Body of pancreas (tissue), 4 donors: ENCODE measurements around the gene CDC42EP4. TPM values are rescaled to one million over a fixed set of nuclear protein-coding genes. Genes with fewer than 3 reads are reported as not detected.

Source experiments
- ATAC-seq: fragments of 150-250 bp; one replicate; pipeline ENCODE4 v1.9.1; 2016
- DNase-seq, 4 donors: peaks; one replicate each; pipeline ENCODE4 v3.0.0-alpha.2; 2019
- H3K27ac ChIP-seq, 4 donors: fragments of 200-600 bp; sonication (generic); 1 replicate in 3 of 4; 2 replicates in 1 of 4; pipeline versions ENCODE4 v1.5.1 to v1.6.1; 2016 to 2019; ENCODE audit warnings: mild to moderate bottlenecking in 1 of 4, mixed read lengths in 1 of 4, moderate library complexity in 1 of 4
- H3K27me3 ChIP-seq, 2 donors: fragments of 200-600 bp; sonication (generic); one replicate each; pipeline ENCODE4 v1.6.0; 2016; ENCODE audit warnings: mild to moderate bottlenecking in 1 of 2
- H3K36me3 ChIP-seq, 2 donors: fragments of 200-600 bp; sonication (generic); replicated peaks in 1 of 2; 2 replicates each; pipeline ENCODE4 v1.5.1; 2016; ENCODE audit warnings: low read depth in 2 of 2; ENCODE audit not compliant: insufficient read depth in 1 of 2
- H3K4me1 ChIP-seq: fragments of 200-600 bp; sonication (generic); one replicate; pipeline ENCODE4 v1.6.0; 2016
- H3K4me3 ChIP-seq, 2 donors: fragments of 200-600 bp; sonication (generic); 1 replicate in 1 of 2; 2 replicates in 1 of 2; pipeline ENCODE4 v1.5.1; 2016 to 2019
- H3K9me3 ChIP-seq, 3 donors: fragments of 200-600 bp; sonication (generic); 1 replicate in 2 of 3; 2 replicates in 1 of 3; pipeline ENCODE4 v1.5.1; 2016
- POLR2A ChIP-seq, 3 donors: fragments of 450-650 bp; IDR thresholded peaks; one replicate each; pipeline ENCODE4 v1.6.1; 2016; ENCODE audit warnings: antibody characterized with exemption in 3 of 3, mild to moderate bottlenecking in 2 of 3
- WGBS, 2 donors: methylation state at CpG; one replicate each; pipeline ENCODE4 v1.1.5; 2017; 5-methylcytosine and 5-hydroxymethylcytosine counted together
- intact Hi-C: fragments of 100-400 bp; cut with DNase I; formaldehyde crosslinking; loops from one replicate; pipeline ENCODE4 v1.15.1; 2023
- total RNA-seq, 2 donors: library from RNA; depleted of rRNA; stranded (reverse); fragments of >200 nt; gene quantifications; one replicate each; pipeline ENCODE4 v1.1.0, GENCODE V29; 2016
- TF ChIP-seq, protein P1 (sequence below), 7 experiments: fragments of 450-650 bp in 4 of 7; fragments of 200-600 bp in 3 of 7; sonication (generic) in 3 of 7; IDR thresholded peaks; one replicate each; pipeline ENCODE4 v1.5.1; 2016 to 2019; ENCODE audit warnings: antibody characterized with exemption in 7 of 7

CDC42EP4 gene
- total RNA-seq, 2 donors from 2014 or later = 47.0 to 60.6 TPM

DNA sequence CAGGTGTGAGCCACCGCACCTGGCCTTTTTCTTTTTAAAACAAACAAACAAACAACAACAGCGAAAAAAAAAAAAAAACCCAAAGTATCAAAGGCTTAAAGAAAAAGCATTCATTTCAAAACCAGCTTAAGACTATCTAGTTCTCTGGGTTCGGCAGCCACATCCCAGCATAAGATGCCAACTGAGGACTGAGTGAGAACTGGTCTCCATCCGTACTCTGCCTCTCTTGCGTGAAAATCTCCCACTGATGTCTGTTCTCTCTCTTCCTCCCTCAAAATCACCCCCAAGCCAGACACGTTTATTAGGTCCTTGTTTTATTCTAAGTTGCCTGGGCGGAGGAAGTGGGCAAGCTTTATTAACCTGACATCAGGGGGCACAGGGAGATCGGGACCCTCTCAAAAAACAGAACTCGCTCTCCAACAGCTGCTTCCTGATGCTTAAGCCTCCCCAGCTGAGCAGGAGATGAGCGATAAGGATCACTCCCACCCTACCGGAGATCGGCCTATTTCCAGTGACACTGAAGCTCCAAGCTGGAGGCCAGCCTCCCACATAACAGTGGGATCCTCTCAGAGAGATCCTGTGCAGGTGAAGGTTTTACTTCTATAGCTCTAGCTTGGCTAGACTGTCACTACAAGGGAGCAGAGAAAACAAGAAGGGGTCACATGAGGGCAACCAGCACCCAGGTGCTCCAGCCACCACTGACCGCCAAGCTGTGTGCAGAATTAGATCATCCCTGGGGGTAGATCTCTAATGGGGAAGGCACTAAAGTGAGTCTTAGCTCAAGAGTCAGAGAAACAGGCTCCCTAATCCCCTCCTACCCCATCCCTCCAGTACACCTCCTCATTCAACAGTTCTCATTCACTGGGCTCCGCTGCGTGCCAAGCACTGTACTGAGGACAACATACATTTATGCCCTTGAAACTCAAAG is 13.6 kb downstream of the CDC42EP4 start:
- intact Hi-C loops = no loop called here
- no peaks in the 10 kb centered on the region for H3K36me3 ChIP-seq
- no peaks in the 10 kb centered on the region for H3K9me3 ChIP-seq
- 37 to 47% methylated on average over 15 of the region's 15 CpGs for WGBS, 2 donors
- no peak overlapping the region for H3K4me3 ChIP-seq
- no peaks in the 10 kb centered on the region for H3K27me3 ChIP-seq
- peak overlapping the region; percentile 32 to 92 (median 60) for H3K27ac ChIP-seq
- DNase-seq = peak in 2 of 4 donors; percentile 38 to 53
- peak; percentile 41 for ATAC-seq
- H3K4me1 ChIP-seq = peaks cover 92% of the 10 kb centered on the region
- TF ChIP-seq POLR2A (IDR thresholded peaks at IDR 0.05) = no peak
- TF ChIP-seq, protein P1, sequence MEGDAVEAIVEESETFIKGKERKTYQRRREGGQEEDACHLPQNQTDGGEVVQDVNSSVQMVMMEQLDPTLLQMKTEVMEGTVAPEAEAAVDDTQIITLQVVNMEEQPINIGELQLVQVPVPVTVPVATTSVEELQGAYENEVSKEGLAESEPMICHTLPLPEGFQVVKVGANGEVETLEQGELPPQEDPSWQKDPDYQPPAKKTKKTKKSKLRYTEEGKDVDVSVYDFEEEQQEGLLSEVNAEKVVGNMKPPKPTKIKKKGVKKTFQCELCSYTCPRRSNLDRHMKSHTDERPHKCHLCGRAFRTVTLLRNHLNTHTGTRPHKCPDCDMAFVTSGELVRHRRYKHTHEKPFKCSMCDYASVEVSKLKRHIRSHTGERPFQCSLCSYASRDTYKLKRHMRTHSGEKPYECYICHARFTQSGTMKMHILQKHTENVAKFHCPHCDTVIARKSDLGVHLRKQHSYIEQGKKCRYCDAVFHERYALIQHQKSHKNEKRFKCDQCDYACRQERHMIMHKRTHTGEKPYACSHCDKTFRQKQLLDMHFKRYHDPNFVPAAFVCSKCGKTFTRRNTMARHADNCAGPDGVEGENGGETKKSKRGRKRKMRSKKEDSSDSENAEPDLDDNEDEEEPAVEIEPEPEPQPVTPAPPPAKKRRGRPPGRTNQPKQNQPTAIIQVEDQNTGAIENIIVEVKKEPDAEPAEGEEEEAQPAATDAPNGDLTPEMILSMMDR (IDR thresholded peaks at IDR 0.05) = no peak

DNA sequence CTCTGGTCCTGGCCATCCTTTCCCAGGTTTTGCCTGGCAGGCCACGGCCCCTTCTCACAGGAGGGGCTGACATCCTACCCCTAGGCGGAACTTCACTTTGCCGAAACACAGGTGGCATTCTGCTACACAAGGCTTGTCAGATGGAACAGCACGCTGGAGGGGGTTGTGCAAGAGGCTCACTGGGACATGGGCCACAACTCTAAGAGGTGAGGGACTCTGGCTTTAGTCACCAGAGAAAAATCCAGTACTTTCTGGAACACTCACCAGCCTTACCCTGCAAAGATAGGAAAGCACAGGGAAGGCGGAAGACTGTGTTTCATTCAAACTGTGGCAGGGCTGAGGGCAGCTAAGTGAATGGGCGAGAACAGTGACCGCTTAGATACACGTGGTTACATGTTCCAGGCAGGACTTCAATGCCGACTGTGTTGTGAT is 18.3 kb downstream of the CDC42EP4 start:
- Histone ChIP-seq H3K9me3 (no peaks in the 10 kb centered on the region), H3K27me3 (no peaks in the 10 kb centered on the region), H3K4me3 (no peak overlapping the region), H3K4me1 (peaks cover 96% of the 10 kb centered on the region), H3K27ac (peak overlapping the region; percentile 87 to 92 (median 91)), H3K36me3 (no peaks in the 10 kb centered on the region)
- DNase-seq (peak; percentile 85 to 94 (median 93)), ATAC-seq (peak; percentile 82)
- peak in 2 of 3 donors; percentile 27 to 32 for TF ChIP-seq POLR2A (IDR thresholded peaks at IDR 0.05)
- TF ChIP-seq, protein P1 (IDR thresholded peaks at IDR 0.05) = peak in 1 of 7 experiments; percentile 21
- intact Hi-C loops = no loop called here
- 19 to 25% methylated on average over 9 of the region's 9 CpGs for WGBS, 2 donors

DNA sequence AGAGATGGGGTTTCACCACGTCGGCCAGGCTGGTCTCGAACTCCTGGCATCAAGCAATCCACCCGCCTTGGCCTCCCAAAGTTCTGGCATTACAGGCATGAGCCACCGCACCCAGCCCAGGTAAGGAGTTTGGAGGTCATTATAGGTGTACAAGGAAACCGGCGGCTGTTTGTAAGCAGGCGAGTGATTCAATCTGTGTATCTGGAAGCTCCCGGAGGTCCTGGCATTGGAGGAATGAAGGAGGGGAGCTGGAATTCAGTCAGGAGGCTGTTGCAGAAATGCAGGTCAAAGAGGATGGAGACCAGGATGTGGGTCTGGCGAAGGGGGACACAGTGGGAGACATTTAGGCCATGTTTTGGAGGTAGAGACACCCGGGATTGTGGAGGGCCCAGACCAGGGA is 18.8 kb downstream of the CDC42EP4 start:
- no peak overlapping the region for H3K4me3 ChIP-seq
- intact Hi-C loops = no loop called here

DNA sequence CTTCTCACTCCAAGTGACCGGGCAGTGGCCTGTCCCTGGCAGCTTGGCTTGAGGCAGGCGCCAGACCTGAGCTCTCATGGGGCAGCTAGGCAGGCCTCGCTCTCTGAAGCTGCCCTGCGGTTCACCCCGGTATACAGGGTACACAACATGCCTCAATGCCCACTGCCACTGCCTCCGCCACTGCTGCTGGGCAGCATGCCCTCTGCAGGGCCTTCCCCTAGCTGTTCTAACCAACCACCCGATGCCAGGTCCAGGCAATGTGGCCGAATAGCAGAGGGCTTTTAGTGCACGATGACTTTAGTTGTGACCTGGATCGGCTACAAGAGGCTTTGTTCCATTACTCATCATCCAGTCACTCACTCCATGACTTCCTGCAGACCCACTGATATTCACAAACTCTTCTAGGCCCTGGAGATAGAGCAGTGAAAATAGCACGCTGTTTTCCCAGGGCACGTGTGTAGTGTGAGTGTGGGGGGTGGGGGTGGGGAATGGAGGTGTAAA is 19.7 kb downstream of the CDC42EP4 start:
- Histone ChIP-seq H3K27ac (peak overlapping the region; percentile 87 to 92 (median 91)), H3K36me3 (no peaks in the 10 kb centered on the region), H3K9me3 (no peaks in the 10 kb centered on the region), H3K27me3 (no peaks in the 10 kb centered on the region), H3K4me3 (no peak overlapping the region), H3K4me1 (peaks cover 98% of the 10 kb centered on the region)
- ATAC-seq (no peak), DNase-seq (peak; percentile 46 to 66 (median 61))
- 3 to 23% methylated on average over 6 to 12 of the region's 12 CpGs for WGBS, 2 donors
- peak in 1 of 3 donors; percentile 6 for TF ChIP-seq POLR2A (IDR thresholded peaks at IDR 0.05)
- TF ChIP-seq, protein P1 (IDR thresholded peaks at IDR 0.05) = no peak
- intact Hi-C loops = no loop called here

More for the DNA sequence above, 18.8 kb downstream of the CDC42EP4 start:
- no peaks in the 10 kb centered on the region for H3K36me3 ChIP-seq
- no peaks in the 10 kb centered on the region for H3K27me3 ChIP-seq
- peak in 3 of 4 donors; percentile 54 to 59 (median 56) for DNase-seq
- peaks cover 96% of the 10 kb centered on the region for H3K4me1 ChIP-seq
- WGBS, 2 donors = 34 to 35% methylated on average over 11 of the region's 11 CpGs
- H3K9me3 ChIP-seq = no peaks in the 10 kb centered on the region
- no peak for TF ChIP-seq POLR2A (IDR thresholded peaks at IDR 0.05)
- TF ChIP-seq, protein P1 (IDR thresholded peaks at IDR 0.05) = no peak
- no peak for ATAC-seq
- H3K27ac ChIP-seq = peak overlapping the region; percentile 87 to 92 (median 91)
